Mesothelial cell of epicardium (in vitro differentiated cells): ENCODE data around the gene PGLYRP1. TPM values are rescaled to one million over a fixed set of nuclear protein-coding genes. Genes with fewer than 3 reads are reported as not detected.

ENCODE experiments used
- DNase-seq, 2 experiments: peaks; one replicate each; pipeline ENCODE4 v3.0.0; 2021; ENCODE audit warnings: low spot score in 2 of 2; ENCODE audit not compliant: unreplicated experiment in 2 of 2
- H3K27ac Mint-ChIP-seq: 2 replicates; pipeline ENCODE4 v1.8.0; 2021; ENCODE audit warnings: mixed read lengths
- H3K27me3 Mint-ChIP-seq: 2 replicates; pipeline ENCODE4 v1.8.0; 2021; ENCODE audit warnings: low read depth, mixed read lengths
- H3K36me3 Mint-ChIP-seq: 2 replicates; pipeline ENCODE4 v1.8.0; 2021; ENCODE audit warnings: mixed read lengths
- H3K4me1 Mint-ChIP-seq: 2 replicates; pipeline ENCODE4 v1.8.0; 2021; ENCODE audit warnings: mixed read lengths
- H3K4me3 Mint-ChIP-seq: 2 replicates; pipeline ENCODE4 v1.8.0; 2021; ENCODE audit warnings: mild to moderate bottlenecking, moderate library complexity, mixed read lengths
- H3K9me3 Mint-ChIP-seq: 2 replicates; pipeline ENCODE4 v1.8.0; 2021; ENCODE audit warnings: mixed read lengths
- CTCF ChIP-seq: fragments of 200-600 bp; sonication (generic); IDR thresholded peaks from one replicate; pipeline ENCODE4 v1.5.0; 2021; ENCODE audit warnings: antibody characterized with exemption; ENCODE audit not compliant: unreplicated experiment
- total RNA-seq: library from RNA; stranded (reverse); gene quantifications from 3 replicates; pipeline ENCODE4 v1.2.1, GENCODE V29; 2021

Gene PGLYRP1
- total RNA-seq, 1 donor from 2014 or later: not detected

DNA sequence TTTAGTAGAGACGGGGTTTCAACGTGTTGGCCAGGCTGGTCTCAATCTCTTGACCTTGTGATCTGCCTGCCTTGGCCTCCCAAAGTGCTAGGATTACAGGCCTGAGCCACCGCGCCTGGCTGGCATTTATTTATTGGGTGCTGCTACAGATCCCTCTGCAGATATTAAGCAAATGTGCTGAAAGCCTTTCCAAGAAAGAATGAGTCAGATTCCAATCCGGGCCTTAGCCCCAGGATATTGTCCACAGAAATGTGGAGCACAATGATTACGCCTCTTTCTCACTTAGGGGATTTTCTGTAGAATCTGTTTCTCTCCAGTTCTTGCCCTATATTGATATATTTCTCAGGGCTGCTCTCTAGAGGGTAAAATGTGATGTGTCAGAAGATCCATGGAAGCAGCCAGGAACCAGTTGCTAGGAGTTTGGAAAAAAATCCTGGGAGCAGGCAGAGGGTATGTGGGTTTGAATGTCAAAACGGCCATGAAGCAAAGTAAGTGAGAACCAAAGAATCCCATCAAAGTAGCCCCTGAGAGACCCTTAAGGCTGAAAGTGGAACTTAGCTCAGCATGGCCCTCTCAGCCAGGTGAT, 42.7 kb upstream of the PGLYRP1 start:
- Mint-ChIP-seq H3K36me3 (peaks cover 3% of the 10 kb centered on the region), H3K4me1 (peaks cover 23% of the 10 kb centered on the region), H3K9me3 (peaks cover 22% of the 10 kb centered on the region), H3K4me3 (no peak overlapping the region), H3K27ac (no peak overlapping the region), H3K27me3 (peaks cover 18% of the 10 kb centered on the region)
- no peak for DNase-seq
- TF ChIP-seq CTCF: no peak

GRCh38 chr19:46063201-46063600, 40.3 kb upstream of the PGLYRP1 start:
- no peak for DNase-seq
- no peak for TF ChIP-seq CTCF
- H3K27ac Mint-ChIP-seq: no peak overlapping the region
- H3K27me3 Mint-ChIP-seq: peaks cover 18% of the 10 kb centered on the region
- peaks cover 12% of the 10 kb centered on the region for H3K36me3 Mint-ChIP-seq
- peaks cover 35% of the 10 kb centered on the region for H3K9me3 Mint-ChIP-seq
- no peak overlapping the region for H3K4me3 Mint-ChIP-seq
- H3K4me1 Mint-ChIP-seq: peaks cover 3% of the 10 kb centered on the region

DNA sequence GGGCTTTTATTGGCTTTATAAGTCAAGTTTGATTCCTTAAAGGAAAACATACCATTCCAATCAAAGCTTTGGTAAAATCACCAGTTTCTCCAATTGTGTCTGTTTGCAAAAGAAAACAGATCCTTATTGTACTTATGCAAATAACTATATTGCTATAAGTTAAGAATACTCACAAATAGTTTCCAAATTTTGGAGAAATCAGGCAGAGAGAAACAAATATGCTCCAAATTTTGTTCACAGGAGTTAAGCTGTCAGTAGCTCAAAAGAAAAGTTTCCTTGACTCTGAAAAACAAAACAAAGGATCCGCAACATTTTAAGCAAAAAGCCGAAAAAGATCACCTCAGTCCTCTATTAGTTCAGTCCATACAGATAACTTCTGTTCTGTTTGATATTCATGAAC, 37.2 kb upstream of the PGLYRP1 start:
- Mint-ChIP-seq H3K27me3 (peaks cover 20% of the 10 kb centered on the region), H3K36me3 (peaks cover 12% of the 10 kb centered on the region), H3K4me1 (peaks cover 12% of the 10 kb centered on the region), H3K27ac (no peak overlapping the region), H3K9me3 (peaks cover 39% of the 10 kb centered on the region), H3K4me3 (no peak overlapping the region)
- no peak for TF ChIP-seq CTCF
- DNase-seq: no peak

GRCh38 chr19:46058778-46059177, 35.9 kb upstream of the PGLYRP1 start:
- no peak for TF ChIP-seq CTCF
- peaks cover 23% of the 10 kb centered on the region for H3K27me3 Mint-ChIP-seq
- no peak overlapping the region for H3K4me3 Mint-ChIP-seq
- no peak overlapping the region for H3K27ac Mint-ChIP-seq
- H3K9me3 Mint-ChIP-seq: peaks cover 45% of the 10 kb centered on the region
- H3K36me3 Mint-ChIP-seq: peaks cover 15% of the 10 kb centered on the region
- DNase-seq: no peak
- H3K4me1 Mint-ChIP-seq: peaks cover 12% of the 10 kb centered on the region

GRCh38 chr19:46056536-46056935, 33.7 kb upstream of the PGLYRP1 start:
- H3K4me3 Mint-ChIP-seq: no peak overlapping the region
- H3K27ac Mint-ChIP-seq: peak overlapping the region; percentile 87
- peaks cover 24% of the 10 kb centered on the region for H3K27me3 Mint-ChIP-seq
- peaks cover 38% of the 10 kb centered on the region for H3K9me3 Mint-ChIP-seq
- no peak for DNase-seq
- H3K4me1 Mint-ChIP-seq: peaks cover 12% of the 10 kb centered on the region
- no peak for TF ChIP-seq CTCF
- H3K36me3 Mint-ChIP-seq: peaks cover 15% of the 10 kb centered on the region

DNA sequence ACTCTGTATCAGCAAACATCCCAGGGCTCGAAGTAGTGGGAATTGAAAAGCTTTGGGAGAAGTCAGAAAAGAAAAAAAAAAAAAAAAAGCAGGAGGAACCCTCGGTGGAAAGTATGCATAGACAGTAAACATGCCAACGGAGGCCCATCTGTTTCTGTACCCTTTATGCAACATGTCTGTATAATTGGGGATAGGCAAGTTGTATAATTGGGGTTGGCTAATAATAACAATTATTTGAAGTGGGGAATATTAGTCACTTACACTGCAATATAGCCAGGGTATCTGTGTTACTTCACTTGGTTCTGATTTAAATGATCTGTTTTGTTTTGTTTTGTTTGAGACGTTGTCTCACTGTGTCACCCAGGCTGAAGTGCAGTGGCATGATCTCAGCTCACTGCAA, 30.0 kb upstream of the PGLYRP1 start:
- TF ChIP-seq CTCF: no peak
- Mint-ChIP-seq H3K4me3 (no peak overlapping the region), H3K36me3 (peaks cover 3% of the 10 kb centered on the region), H3K27me3 (peaks cover 46% of the 10 kb centered on the region), H3K9me3 (peaks cover 29% of the 10 kb centered on the region), H3K27ac (no peak overlapping the region), H3K4me1 (peaks cover 12% of the 10 kb centered on the region)
- no peak for DNase-seq
